H1 (cell line): Measurements from ENCODE around the gene DPF3. TPM values are rescaled to one million over a fixed set of nuclear protein-coding genes. Genes with fewer than 3 reads are reported as not detected.
"Not testable (repeated sequence)": the region's sequence is repeated elsewhere in the genome, so short reads cannot be mapped to it uniquely, and the experiment has no call there.

ENCODE experiments used
- CTCF ChIA-PET: fragments of 300-600 bp; sonication (Branson Sonifier 250); formaldehyde crosslinking; loops from one replicate; lab custom pipeline; 2021; ENCODE audit not compliant: partially characterized antibody; lab: Charles Lee
- POLR2A ChIA-PET: fragments of 300-600 bp; sonication (Branson Sonifier 250); formaldehyde crosslinking; loops from one replicate; lab custom pipeline; 2021; ENCODE audit warnings: inconsistent platforms; ENCODE audit not compliant: partially characterized antibody; lab: Charles Lee
- DNase-seq, 2 experiments: peaks; one replicate each; pipeline versions ENCODE4 v3.0.0 to v3.0.0-alpha.2; 2010 to 2022; ENCODE audit warnings: low spot score in 2 of 2, low read depth in 1 of 2, mixed read lengths in 1 of 2
- FAIRE-seq: peaks from 2 replicates; lab custom pipeline; 2011; peaks lifted over from hg19 to GRCh38; lab: Jason Lieb, UNC
- H2AFZ ChIP-seq: 2 replicates; pipeline ENCODE4 v1.8.1; 2012; ENCODE audit warnings: low read length, inconsistent platforms
- H2AK5ac ChIP-seq: 2 replicates; pipeline ENCODE4 v1.6.1; 2013; ENCODE audit warnings: low read depth, low read length
- H2BK120ac ChIP-seq: replicated peaks from 2 replicates; pipeline ENCODE3; 2013; ENCODE audit warnings: low read depth, low read length, inconsistent platforms
- H2BK12ac ChIP-seq: 2 replicates; pipeline ENCODE4 v1.6.1; 2013; ENCODE audit warnings: low read depth, low read length
- H2BK15ac ChIP-seq: 2 replicates; pipeline ENCODE4 v1.6.1; 2013; ENCODE audit warnings: low read length
- H2BK20ac ChIP-seq: 2 replicates; pipeline ENCODE4 v1.6.1; 2013; ENCODE audit warnings: low read length
- H2BK5ac ChIP-seq: 2 replicates; pipeline ENCODE4 v1.6.1; 2013; ENCODE audit warnings: low read depth, low read length
- H3K14ac ChIP-seq: 2 replicates; pipeline ENCODE4 v1.6.1; 2013; ENCODE audit warnings: inconsistent platforms; ENCODE audit not compliant: insufficient read length
- H3K18ac ChIP-seq: 2 replicates; pipeline ENCODE4 v1.6.1; 2013; ENCODE audit warnings: low read length; ENCODE audit errors: extremely low read depth
- H3K23ac ChIP-seq: 2 replicates; pipeline ENCODE4 v1.6.1; 2013; ENCODE audit warnings: inconsistent platforms; ENCODE audit not compliant: insufficient read length
- H3K23me2 ChIP-seq: 2 replicates; pipeline ENCODE4 v1.6.1; 2013; ENCODE audit warnings: low read depth, low read length
- H3K27ac ChIP-seq: 2 replicates; pipeline ENCODE4 v1.6.1; 2011; ENCODE audit warnings: low read depth, low read length, inconsistent platforms
- H3K27me3 ChIP-seq, 4 experiments: replicated peaks in 1 of 4; 1 replicate in 1 of 4; 2 replicates in 3 of 4; pipeline versions ENCODE4 v1.6.1 to v1.8.1; 2011 to 2013; ENCODE audit warnings: low read length in 3 of 4, mild to moderate bottlenecking in 3 of 4, inconsistent platforms in 2 of 4, mixed read lengths in 2 of 4, moderate library complexity in 1 of 4; ENCODE audit not compliant: control insufficient read depth in 3 of 4, insufficient read depth in 3 of 4; ENCODE audit errors: extremely low read depth in 1 of 4
- H3K36me3 ChIP-seq, 4 experiments: 2 replicates each; pipeline versions ENCODE4 v1.6.1 to v1.8.1; 2011 to 2013; ENCODE audit warnings: mild to moderate bottlenecking in 4 of 4, low read length in 3 of 4, moderate library complexity in 2 of 4, control low read depth in 1 of 4, inconsistent platforms in 1 of 4; ENCODE audit not compliant: insufficient read depth in 4 of 4, control insufficient read depth in 2 of 4
- H3K4ac ChIP-seq: replicated peaks from 2 replicates; pipeline ENCODE3; 2013; ENCODE audit warnings: low read length, low read depth, mixed read lengths, inconsistent platforms; ENCODE audit not compliant: insufficient read length
- H3K4me1 ChIP-seq, 4 experiments: replicated peaks in 1 of 4; 1 replicate in 1 of 4; 2 replicates in 3 of 4; pipeline versions ENCODE4 v1.6.1 to v1.8.1; 2011 to 2013; ENCODE audit warnings: low read length in 3 of 4, inconsistent platforms in 2 of 4, mixed read lengths in 1 of 4; ENCODE audit not compliant: insufficient read depth in 4 of 4, control insufficient read depth in 3 of 4
- H3K4me2 ChIP-seq, 2 experiments: 2 replicates each; pipeline versions ENCODE4 v1.6.1 to v1.8.1; 2011 to 2013; ENCODE audit warnings: low read depth in 2 of 2, low read length in 2 of 2, control low read depth in 1 of 2, inconsistent platforms in 1 of 2, mild to moderate bottlenecking in 1 of 2; ENCODE audit not compliant: insufficient read depth in 1 of 2
- H3K4me3 ChIP-seq, 4 experiments: fragments of 200-600, 300-600 bp in 1 of 4; sonication (generic), shearing (Covaris generic), sonication (Bioruptor Twin) in 1 of 4; 2 replicates each; pipeline versions ENCODE4 v1.5.1 to v1.8.1; 2011 to 2016; ENCODE audit warnings: low read length in 4 of 4, low read depth in 3 of 4, control low read depth in 2 of 4, inconsistent platforms in 2 of 4, mild to moderate bottlenecking in 2 of 4, mixed read lengths in 1 of 4, moderate library complexity in 1 of 4; ENCODE audit not compliant: insufficient read depth in 2 of 4; ENCODE audit errors: extremely low read depth in 1 of 4
- H3K56ac ChIP-seq: replicated peaks from 2 replicates; pipeline ENCODE3; 2013; ENCODE audit warnings: low read depth, mild to moderate bottlenecking, mixed read lengths, low read length, inconsistent platforms; ENCODE audit not compliant: insufficient read length
- H3K79me1 ChIP-seq: 2 replicates; pipeline ENCODE4 v1.6.1; 2013; ENCODE audit warnings: low read depth, low read length, control low read depth
- H3K79me2 ChIP-seq, 2 experiments: 2 replicates each; pipeline versions ENCODE4 v1.6.1 to v1.8.1; 2012 to 2013; ENCODE audit warnings: low read length in 2 of 2, mild to moderate bottlenecking in 2 of 2, inconsistent platforms in 1 of 2; ENCODE audit not compliant: insufficient read depth in 2 of 2, control insufficient read depth in 1 of 2
- H3K9ac ChIP-seq, 4 experiments: replicated peaks in 1 of 4; 1 replicate in 1 of 4; 2 replicates in 3 of 4; pipeline versions ENCODE4 v1.6.1 to v1.8.1; 2011 to 2013; ENCODE audit warnings: low read depth in 3 of 4, low read length in 3 of 4, control low read depth in 2 of 4, mild to moderate bottlenecking in 2 of 4, moderate library complexity in 2 of 4, inconsistent platforms in 1 of 4; ENCODE audit errors: extremely low read depth in 1 of 4
- H3K9me3 ChIP-seq, 2 experiments: 2 replicates each; pipeline versions ENCODE4 v1.6.1 to v1.8.1; 2012 to 2013; ENCODE audit warnings: mild to moderate bottlenecking in 2 of 2, moderate library complexity in 2 of 2, control low read depth in 1 of 2, inconsistent platforms in 1 of 2, low read depth in 1 of 2, low read length in 1 of 2, mixed read lengths in 1 of 2; ENCODE audit not compliant: insufficient read depth in 2 of 2
- H4K20me1 ChIP-seq, 2 experiments: replicated peaks in 1 of 2; 2 replicates each; pipeline versions ENCODE3 to v1.8.1; 2011 to 2013; ENCODE audit warnings: inconsistent platforms in 2 of 2, low read length in 2 of 2, mild to moderate bottlenecking in 1 of 2; ENCODE audit not compliant: insufficient read depth in 2 of 2, control insufficient read depth in 1 of 2
- H4K5ac ChIP-seq: 2 replicates; pipeline ENCODE4 v1.6.1; 2013; ENCODE audit warnings: low read length, low read depth, mixed read lengths, inconsistent platforms; ENCODE audit not compliant: insufficient read length
- H4K8ac ChIP-seq: 2 replicates; pipeline ENCODE4 v1.8.0; 2013; ENCODE audit warnings: mild to moderate bottlenecking, moderate library complexity, low read length, inconsistent platforms; ENCODE audit not compliant: insufficient read depth; ENCODE audit errors: extremely low read depth
- H4K91ac ChIP-seq: replicated peaks from 2 replicates; pipeline ENCODE3; 2013; ENCODE audit warnings: low read length, mixed read lengths, inconsistent platforms; ENCODE audit not compliant: insufficient read length
- WGBS, 2 experiments: shearing (Covaris generic) in 1 of 2; methylation state at CpG; one replicate each; pipeline versions ENCODE4 v1.1.6 to v1.1.7; 2013 to 2015; ENCODE audit warnings: low lambda C conversion rate in 2 of 2, mixed read lengths in 2 of 2, inconsistent platforms in 1 of 2, low coverage in 1 of 2, missing lambda C conversion rate in 1 of 2; ENCODE audit not compliant: insufficient replicate concordance in 2 of 2, insufficient coverage in 1 of 2, insufficient read length in 1 of 2; ENCODE audit errors: extremely low coverage in 1 of 2, missing lambda C conversion rate in 1 of 2; 5-methylcytosine and 5-hydroxymethylcytosine counted together
- polyA plus RNA-seq, 7 experiments: library from polyadenylated mRNA; depleted of rRNA in 3 of 7; stranded (reverse) in 5 of 7; unstranded in 2 of 7; fragments of >200 nt in 5 of 7; fragments of 200-250 nt in 2 of 7; gene quantifications; 1 replicate in 5 of 7; 2 replicates in 1 of 7; 4 replicates in 1 of 7; pipeline versions ENCODE4 v1.2.1 to v1.2.3, GENCODE V29; 2011 to 2013; ENCODE audit warnings: missing spikeins in 2 of 7, mixed read lengths in 2 of 7
- total RNA-seq: library from RNA; stranded (reverse); fragmentation: NEBNext Ultra II Directional; extraction: Animal tissue kit (Norgen Biotek cat#: 25700); gene quantifications from 2 replicates; pipeline ENCODE4 v1.2.1, GENCODE V29; 2021

The DPF3 gene
- total and polyA plus RNA-seq, 2 of the 8 experiments (the other 6 are each of a cell fraction or from before 2014, with no cell fraction given) = 0.19 TPM; not detected in 1

GRCh38 chr14:72748921-72749320 is 145.0 kb downstream of the DPF3 start:
- H2AK5ac ChIP-seq, H2BK120ac ChIP-seq, H3K9ac ChIP-seq, H3K18ac ChIP-seq, H3K4me3 ChIP-seq, H3K79me1 ChIP-seq, H3K23ac ChIP-seq, H2BK12ac ChIP-seq, FAIRE-seq, H3K4me1 ChIP-seq, H2BK20ac ChIP-seq, H4K8ac ChIP-seq, H2BK5ac ChIP-seq, H3K23me2 ChIP-seq, H3K56ac ChIP-seq, H3K27ac ChIP-seq, H2AFZ ChIP-seq, H4K5ac ChIP-seq, H3K79me2 ChIP-seq, H3K4ac ChIP-seq, H3K9me3 ChIP-seq, H2BK15ac ChIP-seq, H4K20me1 ChIP-seq, H4K91ac ChIP-seq, H3K27me3 ChIP-seq, H3K4me2 ChIP-seq, H3K36me3 ChIP-seq, DNase-seq, H3K14ac ChIP-seq, POLR2A ChIA-PET: not testable (repeated sequence)
- WGBS, 2 experiments = 100% methylated on average over 4 of the region's 4 CpGs; no CpG with 5 or more reads in 1 of the 2 experiments
- CTCF ChIA-PET = interaction anchor here (0.7 kb wide), 1 partner anchor 127 kb away, joined by 4 read pairs; no protein-coding TSS in a partner anchor
